Hematopoietic multipotent progenitor cell treated with erythropoietin and hydrocortisone succinate and interleukin-3 and kit ligand, for 17 days (in vitro differentiated cells): ENCODE results near the gene IFI27L2.

Experiments used
- DNase-seq: peaks from one replicate; pipeline ENCODE4 v3.0.0-alpha.2; 2015; ENCODE audit warnings: low spot score

Gene IFI27L2

GRCh38 chr14:94152676-94153075 is 23.3 kb upstream of the IFI27L2 start:
- no peak for DNase-seq

GRCh38 chr14:94145902-94146527 is 16.6 kb upstream of the IFI27L2 start:
- no peak for DNase-seq

- no peak for DNase-seq
Observed at GRCh38 chr14:94144765-94145164, 15.4 kb upstream of the IFI27L2 start.

GRCh38 chr14:94143711-94144110 is 14.3 kb upstream of the IFI27L2 start:
- no peak for DNase-seq

GRCh38 chr14:94143239-94143638 is 13.8 kb upstream of the IFI27L2 start:
- DNase-seq = no peak

GRCh38 chr14:94142836-94143235 is 13.4 kb upstream of the IFI27L2 start:
- DNase-seq = no peak

DNA sequence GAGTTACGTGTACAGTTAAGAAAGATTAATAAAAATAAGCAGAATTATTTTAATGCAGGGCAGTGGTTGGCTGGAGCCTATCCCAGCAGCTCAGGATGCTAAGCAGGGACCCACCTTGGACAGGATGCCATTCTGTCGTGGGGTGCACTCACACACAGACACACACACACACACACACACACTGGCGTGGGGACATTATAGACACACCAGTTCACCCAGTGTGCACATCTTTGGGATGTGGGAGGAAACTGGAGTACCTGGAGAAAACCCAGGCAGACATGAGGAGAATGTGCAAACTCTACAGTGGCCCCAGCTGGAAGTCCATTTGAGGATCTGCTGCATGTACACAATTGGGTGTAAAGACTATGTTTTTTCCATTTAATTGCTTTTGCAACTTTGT is 12.8 kb upstream of the IFI27L2 start:
- no peak for DNase-seq

- no peak for DNase-seq
Observed at GRCh38 chr14:94139421-94139820, 10.0 kb upstream of the IFI27L2 start.

GRCh38 chr14:94139006-94139405 is 9.6 kb upstream of the IFI27L2 start:
- no peak for DNase-seq

DNA sequence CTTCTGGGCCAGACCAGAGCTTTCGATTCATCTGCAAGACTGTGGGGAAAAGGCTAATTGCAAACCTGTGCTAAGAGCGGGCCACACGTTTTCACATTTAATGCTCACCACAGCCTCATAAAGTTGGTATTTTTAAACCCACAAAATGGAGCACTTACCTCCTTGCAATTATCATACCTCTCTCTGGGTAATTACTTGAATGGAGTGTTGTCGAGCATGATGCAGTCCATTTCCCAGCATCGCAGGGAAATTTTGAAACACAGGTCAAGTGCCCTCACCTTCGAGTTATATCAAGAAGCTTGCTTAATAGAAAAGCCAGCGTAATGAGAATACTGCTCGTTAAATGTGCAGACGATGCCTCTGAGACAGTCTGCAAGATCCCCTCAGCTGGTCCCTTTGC is 8.8 kb upstream of the IFI27L2 start:
- no peak for DNase-seq

GRCh38 chr14:94136575-94137331 is 7.3 kb upstream of the IFI27L2 start:
- peak; percentile 80 for DNase-seq

- DNase-seq = no peak
Observed at GRCh38 chr14:94135476-94135875, 6.1 kb upstream of the IFI27L2 start.

GRCh38 chr14:94132285-94132887 is 3.0 kb upstream of the IFI27L2 start:
- DNase-seq = peak; percentile 78

- DNase-seq = peak; percentile 58
Observed at GRCh38 chr14:94129758-94130414, 482 bp upstream of the IFI27L2 start.

GRCh38 chr14:94128216-94128839 is 1.1 kb downstream of the IFI27L2 start:
- DNase-seq = no peak

DNA sequence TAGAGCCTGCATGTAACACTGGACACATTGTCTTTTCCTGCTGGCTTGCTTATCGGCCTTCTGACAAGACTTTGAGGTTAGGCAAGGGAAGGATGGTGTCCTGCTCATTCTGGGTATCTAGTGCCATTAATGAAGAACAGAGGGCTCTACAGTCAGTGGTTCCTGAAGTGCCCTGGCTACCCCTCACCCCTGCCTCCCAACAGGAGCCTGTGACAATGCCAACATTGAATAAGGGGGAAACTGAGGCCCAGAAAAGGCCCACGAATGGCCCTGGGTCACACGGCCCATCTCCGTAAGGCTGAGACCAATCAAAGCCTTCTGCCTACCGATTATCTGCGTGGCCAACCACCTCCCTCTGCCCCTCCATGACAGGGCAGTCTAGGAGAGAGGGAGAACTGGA is 2.1 kb downstream of the IFI27L2 start:
- no peak for DNase-seq

- no peak for DNase-seq
Observed at GRCh38 chr14:94126800-94127199, 2.6 kb downstream of the IFI27L2 start.

- no peak for DNase-seq
Observed at GRCh38 chr14:94126419-94126677, 3.1 kb downstream of the IFI27L2 start.

DNA sequence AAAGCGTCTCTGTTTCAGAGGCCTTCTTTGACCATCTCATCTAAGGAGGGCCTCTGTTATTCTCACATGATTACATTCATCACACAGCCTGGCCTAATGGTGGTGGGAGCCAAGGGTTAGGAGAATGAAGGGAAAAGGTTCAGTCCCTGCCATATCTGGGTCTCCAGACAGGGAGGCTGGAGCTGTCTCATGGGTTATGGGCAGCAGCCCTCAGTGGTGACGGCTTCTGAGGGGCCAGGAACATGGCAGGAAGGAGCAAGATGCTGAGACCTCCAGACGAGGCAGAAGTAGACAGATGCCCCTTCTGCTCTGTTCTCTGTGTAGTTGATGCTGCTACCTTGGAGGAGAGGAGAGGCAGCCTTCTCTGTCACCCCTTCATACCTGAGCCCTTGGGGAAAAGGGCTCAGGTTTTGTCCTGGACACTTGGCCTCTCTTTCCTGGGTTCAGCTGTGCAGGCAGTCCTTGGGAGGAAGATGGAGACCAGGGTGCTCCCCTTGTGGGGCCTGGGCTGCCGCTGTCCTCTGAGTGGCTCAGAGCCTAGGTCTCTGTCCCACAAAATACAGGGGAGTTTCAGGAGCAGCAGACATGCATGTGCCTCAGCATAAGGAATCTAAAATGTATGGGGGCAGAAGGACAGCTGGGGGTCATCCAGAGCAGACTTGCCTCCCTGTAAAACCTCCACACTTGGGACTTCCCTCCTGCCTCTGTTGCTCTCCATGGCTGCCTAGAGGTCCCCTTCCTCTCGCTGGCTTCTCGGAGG is 3.6 kb downstream of the IFI27L2 start:
- DNase-seq = no peak

DNA sequence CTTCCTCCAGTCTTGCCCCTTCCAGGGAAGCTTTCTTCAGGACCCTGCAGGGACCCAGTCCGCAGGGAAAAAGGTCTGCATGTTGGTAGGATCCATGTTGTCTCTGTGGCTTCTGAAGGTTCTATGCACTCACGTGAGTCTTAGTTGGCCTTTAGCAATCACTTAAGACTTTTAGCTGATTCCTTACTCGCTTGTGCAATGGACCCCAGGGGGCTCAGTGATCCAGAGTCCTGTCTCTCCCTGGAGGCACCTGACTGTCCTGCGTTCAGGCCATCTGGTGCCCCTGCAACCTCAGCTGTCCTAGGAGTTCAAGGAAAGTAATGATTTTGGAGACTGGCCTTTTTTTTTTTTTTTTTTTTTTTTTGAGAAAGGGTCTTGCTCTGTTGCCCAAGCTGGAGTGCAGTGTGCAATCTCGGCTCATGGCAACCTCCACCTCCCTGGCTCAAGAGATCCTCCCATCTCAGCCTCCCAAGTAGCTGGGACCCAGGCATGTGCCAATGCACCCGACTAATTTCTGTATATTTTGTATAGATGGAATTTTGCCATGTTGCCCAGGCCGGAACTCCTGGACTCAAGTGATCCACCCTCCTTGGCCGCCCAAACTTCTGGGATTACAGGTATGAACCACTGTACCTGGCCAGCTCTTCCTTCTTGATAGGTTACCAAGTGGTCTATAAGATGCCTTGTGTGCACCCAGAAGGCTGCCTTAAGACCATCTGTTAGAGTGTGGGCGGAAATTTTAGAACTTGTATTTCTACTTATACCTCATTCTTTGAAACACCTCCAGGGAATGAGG is 4.6 kb downstream of the IFI27L2 start:
- no peak for DNase-seq

- no peak for DNase-seq
Observed at GRCh38 chr14:94123868-94124267, 5.5 kb downstream of the IFI27L2 start.
